Fibroblast of lung (primary cell): Measurements from ENCODE around the gene PLXNA2. TPM values are rescaled to one million over a fixed set of nuclear protein-coding genes. Genes with fewer than 3 reads are reported as not detected.

Experiments used
- DNase-seq, 2 donors: peaks; one replicate each; pipeline versions ENCODE4 v3.0.0 to v3.0.0-alpha.2; 2010; ENCODE audit warnings: low read depth in 2 of 2
- H2AFZ ChIP-seq: 2 replicates; pipeline ENCODE4 v1.5.1; 2012; ENCODE audit warnings: low read length, control low read depth, inconsistent platforms
- H3K27ac ChIP-seq: 2 replicates; pipeline ENCODE4 v1.5.1; 2011; ENCODE audit warnings: low read length, control low read depth; ENCODE audit not compliant: insufficient read depth
- H3K27me3 ChIP-seq: 2 replicates; pipeline ENCODE4 v1.5.1; 2011; ENCODE audit warnings: mild to moderate bottlenecking, low read length; ENCODE audit not compliant: control insufficient read depth, insufficient read depth
- H3K36me3 ChIP-seq: 2 replicates; pipeline ENCODE4 v1.5.1; 2011; ENCODE audit warnings: low read length; ENCODE audit not compliant: control insufficient read depth, insufficient read depth
- H3K4me1 ChIP-seq: 2 replicates; pipeline ENCODE4 v1.5.1; 2011; ENCODE audit warnings: low read length; ENCODE audit not compliant: control insufficient read depth, insufficient read depth; ENCODE audit errors: extremely low read depth
- H3K4me2 ChIP-seq: 2 replicates; pipeline ENCODE4 v1.5.1; 2011; ENCODE audit warnings: low read length, control low read depth; ENCODE audit not compliant: insufficient read depth; ENCODE audit errors: extremely low read depth
- H3K4me3 ChIP-seq, 4 experiments: fragments of 200-600 bp in 1 of 4; sonication (generic) in 1 of 4; replicated peaks in 1 of 4; 2 replicates each; pipeline ENCODE4 v1.5.1; 2011 to 2016; ENCODE audit warnings: low read length in 4 of 4, low read depth in 3 of 4, mild to moderate bottlenecking in 3 of 4, control low read depth in 2 of 4, inconsistent platforms in 1 of 4, mixed read lengths in 1 of 4; ENCODE audit not compliant: insufficient read depth in 1 of 4; ENCODE audit errors: control extremely low read depth in 1 of 4
- H3K79me2 ChIP-seq: 2 replicates; pipeline ENCODE4 v1.5.1; 2012; ENCODE audit warnings: mild to moderate bottlenecking, low read length, inconsistent platforms; ENCODE audit not compliant: control insufficient read depth, insufficient read depth
- H3K9ac ChIP-seq: 2 replicates; pipeline ENCODE4 v1.5.1; 2011; ENCODE audit warnings: mild to moderate bottlenecking, low read length, control low read depth; ENCODE audit not compliant: insufficient read depth
- H3K9me3 ChIP-seq: 2 replicates; pipeline ENCODE4 v1.5.1; 2012; ENCODE audit warnings: low read depth, low read length; ENCODE audit not compliant: control insufficient read depth, insufficient read depth
- H4K20me1 ChIP-seq: 2 replicates; pipeline ENCODE4 v1.5.1; 2011; ENCODE audit warnings: low read length; ENCODE audit not compliant: control insufficient read depth, insufficient read depth; ENCODE audit errors: extremely low read depth
- EZH2 ChIP-seq: IDR thresholded peaks from 2 replicates; pipeline ENCODE4 v1.5.1; 2012; ENCODE audit warnings: low read length, control low read depth, mild to moderate bottlenecking; ENCODE audit errors: missing control alignments
- polyA plus RNA-seq, 2 donors: library from polyadenylated mRNA; depleted of rRNA in 1 of 2; stranded (reverse) in 1 of 2; unstranded in 1 of 2; fragments of >200 nt; gene quantifications; 2 replicates each; pipeline ENCODE4 v1.2.1, GENCODE V29; 2011 to 2012; ENCODE audit warnings: missing spikeins in 1 of 2
- total RNA-seq: library from RNA; depleted of rRNA; stranded (reverse); fragments of >200 nt; gene quantifications from 2 replicates; pipeline ENCODE4 v1.2.1, GENCODE V29; 2014
- TF ChIP-seq, protein P1 (sequence below), 2 donors: IDR thresholded peaks in 1 of 2; conservative IDR thresholded peaks in 1 of 2; 1 replicate in 1 of 2; 2 replicates in 1 of 2; pipeline ENCODE4 v1.5.1; 2011 to 2012; ENCODE audit warnings: low read length in 2 of 2, control low read depth in 1 of 2, inconsistent platforms in 1 of 2, low read depth in 1 of 2, mild to moderate bottlenecking in 1 of 2

The PLXNA2 gene
- total and polyA plus RNA-seq, 2 donors (not counting 1 experiment from before 2014, with no cell fraction given): 0.43 to 2.0 TPM

DNA sequence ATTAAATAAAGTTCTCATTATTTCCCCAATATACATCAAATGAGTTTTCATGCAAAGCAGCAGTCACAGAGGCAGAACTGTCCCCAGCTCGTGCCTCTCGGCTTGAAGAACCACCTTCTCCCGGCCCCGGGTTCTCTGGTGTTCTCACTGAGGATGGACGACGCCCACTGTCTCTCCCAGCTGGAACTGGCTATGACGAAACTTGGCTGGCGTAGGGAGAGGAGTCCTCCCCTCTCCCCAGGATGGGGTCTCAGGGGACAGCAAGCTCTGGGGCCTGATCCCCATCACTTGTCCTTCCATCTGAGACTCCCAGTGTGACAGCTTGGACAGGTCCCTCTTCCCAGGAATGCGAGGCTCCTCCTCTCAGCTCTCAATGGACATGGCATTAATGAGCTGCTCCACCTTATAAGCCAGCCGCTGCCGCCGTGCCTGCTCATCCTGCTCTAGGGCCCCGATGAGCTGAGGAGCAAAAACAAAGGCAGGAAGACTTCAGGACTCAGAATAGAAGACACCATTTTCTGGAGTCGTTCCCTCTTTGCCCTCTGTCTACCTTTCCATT lies 217.2 kb downstream of the PLXNA2 start:
- no peaks in the 10 kb centered on the region for H3K9me3 ChIP-seq
- no peak overlapping the region for H3K27ac ChIP-seq
- no peak for DNase-seq
- H2AFZ ChIP-seq: no peak overlapping the region
- no peaks in the 10 kb centered on the region for H3K79me2 ChIP-seq
- TF ChIP-seq EZH2: no peak
- TF ChIP-seq, protein P1, sequence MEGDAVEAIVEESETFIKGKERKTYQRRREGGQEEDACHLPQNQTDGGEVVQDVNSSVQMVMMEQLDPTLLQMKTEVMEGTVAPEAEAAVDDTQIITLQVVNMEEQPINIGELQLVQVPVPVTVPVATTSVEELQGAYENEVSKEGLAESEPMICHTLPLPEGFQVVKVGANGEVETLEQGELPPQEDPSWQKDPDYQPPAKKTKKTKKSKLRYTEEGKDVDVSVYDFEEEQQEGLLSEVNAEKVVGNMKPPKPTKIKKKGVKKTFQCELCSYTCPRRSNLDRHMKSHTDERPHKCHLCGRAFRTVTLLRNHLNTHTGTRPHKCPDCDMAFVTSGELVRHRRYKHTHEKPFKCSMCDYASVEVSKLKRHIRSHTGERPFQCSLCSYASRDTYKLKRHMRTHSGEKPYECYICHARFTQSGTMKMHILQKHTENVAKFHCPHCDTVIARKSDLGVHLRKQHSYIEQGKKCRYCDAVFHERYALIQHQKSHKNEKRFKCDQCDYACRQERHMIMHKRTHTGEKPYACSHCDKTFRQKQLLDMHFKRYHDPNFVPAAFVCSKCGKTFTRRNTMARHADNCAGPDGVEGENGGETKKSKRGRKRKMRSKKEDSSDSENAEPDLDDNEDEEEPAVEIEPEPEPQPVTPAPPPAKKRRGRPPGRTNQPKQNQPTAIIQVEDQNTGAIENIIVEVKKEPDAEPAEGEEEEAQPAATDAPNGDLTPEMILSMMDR (conservative IDR thresholded peaks at IDR 0.05 in 1 of 2, IDR thresholded peaks at IDR 0.05 in 1 of 2; ENCODE audit: low read depth in 1 of 2, low read length in 2 of 2): no peak
- H3K36me3 ChIP-seq: no peaks in the 10 kb centered on the region
- no peaks in the 10 kb centered on the region for H4K20me1 ChIP-seq
- no peak overlapping the region for H3K4me2 ChIP-seq
- H3K4me1 ChIP-seq: peaks cover 4% of the 10 kb centered on the region
- H3K27me3 ChIP-seq: no peaks in the 10 kb centered on the region
- H3K4me3 ChIP-seq: no peak overlapping the region
- no peak overlapping the region for H3K9ac ChIP-seq

DNA sequence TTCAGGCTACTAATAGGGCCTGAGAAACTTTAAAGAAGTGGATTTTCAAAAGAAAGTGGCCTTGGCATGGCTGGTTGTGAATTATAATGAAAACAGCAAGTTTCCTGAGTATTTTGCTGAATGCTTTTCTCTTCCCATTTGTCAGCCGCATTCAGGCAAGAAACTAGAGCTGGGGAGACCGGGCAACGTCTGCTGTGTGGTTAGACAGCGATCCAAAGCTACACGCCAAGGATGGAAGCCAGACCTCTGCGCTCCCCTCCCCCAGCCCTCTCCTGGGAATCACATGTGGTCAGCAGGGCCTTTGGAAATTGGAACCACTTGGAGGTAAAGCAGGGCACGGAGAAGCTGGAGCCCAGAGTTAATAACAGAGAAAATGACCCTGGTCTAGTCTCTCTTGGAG lies 219.2 kb downstream of the PLXNA2 start:
- Histone ChIP-seq H3K4me3 (no peak overlapping the region), H3K79me2 (no peaks in the 10 kb centered on the region), H3K27ac (no peak overlapping the region), H3K4me2 (peak overlapping the region; percentile 10), H3K9me3 (no peaks in the 10 kb centered on the region), H3K9ac (no peak overlapping the region), H4K20me1 (no peaks in the 10 kb centered on the region), H3K27me3 (peaks cover 2% of the 10 kb centered on the region), H2AFZ (no peak overlapping the region), H3K36me3 (no peaks in the 10 kb centered on the region), H3K4me1 (peaks cover under 1% of the 10 kb centered on the region)
- peak; percentile 50 to 82 for DNase-seq
- no peak for TF ChIP-seq EZH2
- TF ChIP-seq, protein P1 (conservative IDR thresholded peaks at IDR 0.05 in 1 of 2, IDR thresholded peaks at IDR 0.05 in 1 of 2; ENCODE audit: low read depth in 1 of 2, low read length in 2 of 2): no peak

DNA sequence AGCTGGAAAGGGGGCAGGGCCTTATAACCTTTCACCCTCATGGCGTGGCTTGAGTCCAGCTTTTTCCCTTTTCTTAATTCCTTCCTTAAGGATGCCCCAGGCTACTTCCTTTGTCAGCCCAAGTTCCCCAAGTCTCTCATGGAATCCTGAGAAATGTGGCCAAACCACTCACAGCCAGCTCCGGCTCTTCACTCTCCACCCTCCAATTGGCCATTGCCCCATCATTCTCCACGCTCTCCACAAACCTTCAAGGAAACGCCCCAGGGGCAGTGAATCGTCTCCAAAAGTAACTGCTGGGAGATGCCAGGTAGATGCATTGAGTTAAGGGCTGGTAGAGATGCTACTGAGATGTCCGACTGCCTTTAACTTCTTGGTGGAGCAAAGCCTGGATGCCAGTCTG lies 219.8 kb downstream of the PLXNA2 start:
- Histone ChIP-seq H3K27ac (no peak overlapping the region), H3K4me3 (no peak overlapping the region), H3K4me1 (no peaks in the 10 kb centered on the region), H3K4me2 (no peak overlapping the region), H3K9ac (no peak overlapping the region), H2AFZ (no peak overlapping the region), H3K27me3 (peaks cover 2% of the 10 kb centered on the region), H3K36me3 (no peaks in the 10 kb centered on the region), H3K79me2 (no peaks in the 10 kb centered on the region), H3K9me3 (no peaks in the 10 kb centered on the region), H4K20me1 (no peaks in the 10 kb centered on the region)
- DNase-seq: no peak
- no peak for TF ChIP-seq EZH2
- TF ChIP-seq, protein P1 (conservative IDR thresholded peaks at IDR 0.05 in 1 of 2, IDR thresholded peaks at IDR 0.05 in 1 of 2; ENCODE audit: low read depth in 1 of 2, low read length in 2 of 2): no peak
